HG02588 (cell line): Measurements from ENCODE around the gene PSENEN.
"Not testable (repeated sequence)": the region's sequence is repeated elsewhere in the genome, so short reads cannot be mapped to it uniquely, and the experiment has no call there.

ENCODE experiments used
- ATAC-seq: cut with Tn5 transposase; IDR thresholded peaks from one replicate; pipeline ENCODE4 v1.9.1; 2021; ENCODE audit warnings: mild to moderate bottlenecking, moderate library complexity; ENCODE audit not compliant: unreplicated experiment

The PSENEN gene

DNA sequence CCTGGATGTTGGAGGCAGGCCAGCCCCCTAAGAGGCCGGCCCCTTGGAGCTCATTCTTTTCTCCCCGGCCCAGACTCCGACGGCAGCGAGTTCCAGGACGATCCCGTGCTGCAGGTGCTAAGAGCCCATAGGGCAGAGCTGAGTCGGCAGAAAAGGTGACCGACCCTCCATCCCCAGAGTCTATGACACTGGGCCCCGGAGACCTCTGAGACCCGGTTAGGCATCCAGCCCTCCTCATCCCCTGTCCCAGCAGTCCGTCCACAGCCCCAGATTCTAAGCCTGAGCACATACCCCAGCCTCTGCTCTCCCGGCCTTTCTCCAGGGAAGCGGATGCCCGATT is 22.6 kb downstream of the PSENEN start:
- no peak for ATAC-seq

DNA sequence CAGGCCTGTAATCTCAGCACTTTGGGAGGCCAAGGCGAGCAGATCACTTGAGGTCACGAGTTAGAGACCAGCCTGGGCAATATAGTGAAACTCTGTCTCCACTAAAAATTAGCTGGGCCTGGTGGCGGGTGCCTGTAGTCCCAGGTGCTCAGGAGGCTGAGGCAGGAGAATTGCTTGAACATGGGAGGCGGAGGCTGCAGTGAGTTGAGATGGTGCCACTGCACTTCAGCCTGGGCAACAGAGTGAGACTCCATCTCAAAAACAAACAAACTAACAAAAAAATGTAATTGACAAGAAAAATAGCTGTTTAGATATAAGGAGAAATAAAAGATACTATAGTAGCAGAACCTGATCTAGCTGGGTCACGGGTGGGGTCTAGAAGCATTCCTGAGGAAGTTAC is 26.9 kb downstream of the PSENEN start:
- ATAC-seq = not testable (repeated sequence)

DNA sequence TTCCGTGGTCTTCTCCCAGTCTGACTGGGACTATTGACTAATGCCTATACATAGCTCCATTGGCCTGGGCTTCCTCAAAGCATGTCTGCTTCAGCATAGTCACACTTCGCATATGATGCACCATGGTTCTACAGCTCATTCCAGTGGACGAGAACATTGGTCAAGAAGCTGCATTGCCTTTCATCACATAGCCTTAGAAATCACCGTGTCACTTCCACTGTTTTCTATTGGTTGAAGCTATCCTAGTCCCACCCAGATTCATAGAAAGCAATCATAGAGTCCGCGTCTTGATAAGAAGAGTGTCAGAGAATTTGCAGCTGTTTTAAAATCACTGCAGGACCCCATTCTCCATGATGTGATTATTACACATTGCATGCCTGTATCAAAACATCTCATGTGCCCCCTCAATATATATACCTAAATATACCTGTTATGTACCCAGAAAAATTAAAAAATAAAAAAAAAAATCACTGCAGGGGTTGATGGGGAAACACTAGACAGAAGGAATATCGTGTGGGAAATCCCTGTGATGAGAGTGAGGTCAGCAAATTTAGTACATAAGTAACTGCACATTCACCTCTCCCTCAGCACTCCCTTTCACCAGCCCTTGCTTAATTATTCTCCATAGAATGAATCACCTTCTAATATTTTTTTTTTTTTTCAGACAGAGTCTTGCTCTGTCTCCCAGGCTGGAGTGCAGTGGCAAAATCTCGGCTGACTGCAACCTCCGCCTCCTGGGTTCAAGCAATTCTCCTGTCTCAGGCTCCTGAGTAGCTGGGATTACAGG is 27.8 kb downstream of the PSENEN start:
- ATAC-seq = no peak

DNA sequence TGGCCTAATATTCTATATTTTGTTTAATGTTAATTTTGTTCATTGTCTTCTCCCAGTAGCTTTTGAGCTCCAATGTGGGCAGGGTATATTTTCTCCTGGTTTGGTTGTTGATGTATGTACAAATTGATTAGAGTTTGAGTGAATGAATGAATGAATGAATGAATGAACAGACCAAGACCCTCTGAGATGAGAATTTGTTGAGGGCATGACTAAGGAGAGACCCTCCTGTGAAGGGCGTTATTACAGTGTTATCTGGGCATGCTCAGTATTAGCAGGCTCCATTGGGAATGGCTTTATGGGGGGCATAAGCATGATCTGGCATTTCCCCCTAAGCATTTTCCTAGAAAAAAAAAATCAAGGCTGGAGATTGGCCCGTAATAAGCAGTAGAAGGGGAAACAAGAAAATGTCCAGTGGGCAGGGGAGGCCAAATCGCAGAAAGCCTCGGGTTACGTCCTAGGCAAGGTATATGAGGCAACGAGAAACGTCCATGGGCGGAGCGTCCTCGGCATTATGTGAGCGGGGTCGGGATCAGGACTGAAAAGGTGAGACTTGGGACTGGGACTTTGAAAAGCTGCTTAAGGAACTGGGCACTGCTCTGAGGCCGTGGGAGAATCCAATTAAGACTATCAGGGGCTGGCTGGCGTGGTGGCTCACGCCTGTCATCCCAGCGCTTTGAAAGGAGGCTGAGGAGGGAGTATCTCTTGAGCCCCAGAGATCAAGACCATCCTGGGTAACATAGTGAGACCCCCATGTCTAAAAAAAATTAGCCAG is 29.0 kb downstream of the PSENEN start:
- no peak for ATAC-seq

DNA sequence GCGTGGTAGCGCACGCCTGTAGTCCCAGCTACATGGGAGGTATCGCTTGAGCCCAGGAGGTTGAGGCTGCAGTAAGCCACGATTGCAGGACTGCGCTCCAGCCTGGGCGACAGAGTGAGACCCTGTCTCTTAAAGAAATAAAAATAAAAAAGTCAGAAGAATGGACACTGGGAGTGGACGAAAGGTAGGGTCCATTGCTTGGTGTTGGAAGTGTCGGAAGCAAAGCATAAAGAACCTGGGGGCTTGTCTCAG is 29.5 kb downstream of the PSENEN start:
- ATAC-seq = no peak

DNA sequence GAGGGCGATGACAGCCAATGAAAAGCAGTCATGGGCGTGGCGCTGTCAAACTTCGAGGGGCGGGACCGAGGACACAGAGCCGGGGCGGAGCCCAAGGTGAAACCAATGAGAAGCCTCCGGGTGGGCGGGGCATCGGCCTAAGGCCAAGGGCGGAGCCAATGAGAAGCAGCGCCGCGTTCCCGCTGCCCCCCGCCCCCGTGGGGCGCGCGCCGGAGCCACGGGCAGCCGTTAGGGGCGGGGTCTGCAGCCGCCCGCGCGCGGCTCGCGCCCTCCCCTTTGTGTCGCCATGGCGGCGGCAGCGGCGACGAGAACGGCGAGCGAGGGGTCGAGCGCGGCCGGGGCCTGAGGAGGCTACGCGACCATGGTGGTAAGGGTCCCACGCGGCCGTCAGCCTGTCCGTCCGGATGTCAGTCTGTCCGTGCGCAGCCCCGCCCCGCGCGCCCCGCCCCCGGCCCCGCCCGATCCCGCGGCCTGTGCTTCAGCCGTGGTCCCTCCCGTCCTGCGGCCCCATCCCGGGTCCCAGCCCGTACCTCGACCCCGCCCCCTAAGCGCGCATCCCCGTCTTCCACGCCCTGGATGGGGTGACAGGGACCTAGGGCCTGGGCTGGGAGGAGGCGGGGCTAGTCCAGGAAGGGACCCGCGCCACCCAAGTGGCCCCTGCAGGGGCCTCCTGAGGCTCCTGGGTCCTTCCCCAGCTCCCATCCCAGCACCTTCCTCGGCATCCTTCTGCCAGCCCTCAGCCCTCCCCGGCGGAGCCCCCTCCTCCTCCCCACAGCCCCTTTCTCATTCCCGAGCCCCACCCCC is 30.0 kb downstream of the PSENEN start, which contains the start of gene ARHGAP33:
TSS of gene ARHGAP33 (plus strand) at position 267 of the 804 bp plus-strand sequence. CDS start at position 362, 95 bp downstream.
- peak; percentile 94 for ATAC-seq

DNA sequence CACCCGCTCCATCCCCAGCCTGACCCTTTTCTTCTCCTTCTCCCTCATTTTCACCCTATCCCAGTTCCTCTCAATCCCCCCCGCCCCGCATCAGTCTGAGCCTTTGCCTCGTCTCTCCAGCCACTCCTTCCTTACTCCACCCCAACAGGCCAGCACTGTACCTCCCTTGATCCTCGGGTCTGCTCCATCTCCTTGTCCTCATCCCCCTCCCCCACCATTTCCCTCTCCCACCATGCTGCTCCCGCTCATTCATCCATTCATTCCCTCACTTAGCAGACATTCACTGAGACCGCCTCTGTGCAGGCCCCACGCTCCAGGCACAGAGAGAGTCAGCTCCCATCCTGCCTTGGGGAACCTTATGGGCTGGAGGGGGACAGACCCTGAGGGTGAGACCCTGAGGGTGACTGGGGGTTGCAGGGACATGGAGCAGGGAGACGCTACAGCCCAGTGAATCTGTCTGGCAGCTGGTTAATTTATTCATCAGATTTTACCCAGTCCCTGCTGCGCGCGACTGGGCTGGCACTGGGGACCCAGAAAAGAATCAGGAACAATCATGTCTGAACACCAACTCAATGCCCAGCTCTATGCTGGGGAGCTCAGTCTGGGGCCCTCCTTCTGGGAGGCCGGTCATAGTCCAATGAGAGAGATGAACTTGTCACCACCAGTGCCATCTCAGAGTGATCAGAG is 30.8 kb downstream of the PSENEN start:
- ATAC-seq = no peak

DNA sequence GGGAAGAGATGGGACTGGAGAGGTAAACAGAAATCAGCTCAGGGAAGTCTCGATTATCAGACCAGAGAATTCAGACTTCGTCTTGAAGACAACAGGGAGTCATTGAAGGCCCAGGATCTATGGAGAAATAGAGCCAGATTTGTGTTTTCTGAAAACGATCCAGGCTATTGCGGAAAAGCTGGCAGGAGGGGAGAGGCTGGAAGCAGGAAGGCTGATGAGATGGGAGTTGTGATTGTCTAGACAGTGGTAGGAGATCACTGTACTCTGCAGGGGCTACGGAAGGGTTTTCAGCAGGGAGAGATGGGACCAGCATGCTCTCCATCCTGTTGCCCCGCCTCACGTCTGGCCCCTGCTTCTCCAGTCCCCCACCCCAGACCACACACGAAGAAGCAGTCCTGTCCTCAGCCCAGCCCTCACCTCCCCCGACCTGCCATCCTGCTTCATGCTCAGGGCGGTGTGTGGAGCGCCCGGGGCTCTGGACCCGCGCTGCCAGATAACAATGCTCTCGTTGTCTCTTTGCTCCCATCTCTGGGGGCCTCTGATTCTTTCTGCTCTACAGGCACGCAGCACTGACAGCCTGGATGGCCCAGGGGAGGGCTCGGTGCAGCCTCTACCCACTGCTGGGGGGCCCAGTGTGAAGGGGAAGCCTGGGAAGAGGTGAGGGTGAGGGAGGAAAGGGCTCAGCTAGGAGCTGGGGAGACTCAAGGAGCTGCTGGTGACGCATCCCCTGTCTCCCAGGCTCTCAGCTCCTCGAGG is 31.8 kb downstream of the PSENEN start:
- no peak for ATAC-seq

DNA sequence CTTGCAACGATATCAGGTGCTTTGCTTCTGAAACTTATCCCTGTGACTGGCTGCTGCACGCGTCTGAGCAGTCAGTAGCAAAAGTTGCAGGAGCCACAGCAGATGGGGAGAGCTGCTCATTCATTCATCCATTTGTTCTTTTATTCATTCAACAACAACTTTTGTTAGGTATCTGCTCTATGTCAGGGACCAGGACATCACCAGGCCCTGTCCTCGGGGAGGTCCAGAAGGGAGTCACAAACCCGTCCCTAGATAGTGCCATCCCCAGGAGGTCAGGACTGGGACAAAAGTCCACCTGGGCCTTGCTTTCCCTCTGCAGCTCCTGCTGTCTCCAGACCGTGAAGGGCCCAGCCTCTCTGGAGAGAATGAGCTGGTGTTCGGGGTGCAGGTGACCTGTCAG is 32.5 kb downstream of the PSENEN start:
- ATAC-seq = no peak

DNA sequence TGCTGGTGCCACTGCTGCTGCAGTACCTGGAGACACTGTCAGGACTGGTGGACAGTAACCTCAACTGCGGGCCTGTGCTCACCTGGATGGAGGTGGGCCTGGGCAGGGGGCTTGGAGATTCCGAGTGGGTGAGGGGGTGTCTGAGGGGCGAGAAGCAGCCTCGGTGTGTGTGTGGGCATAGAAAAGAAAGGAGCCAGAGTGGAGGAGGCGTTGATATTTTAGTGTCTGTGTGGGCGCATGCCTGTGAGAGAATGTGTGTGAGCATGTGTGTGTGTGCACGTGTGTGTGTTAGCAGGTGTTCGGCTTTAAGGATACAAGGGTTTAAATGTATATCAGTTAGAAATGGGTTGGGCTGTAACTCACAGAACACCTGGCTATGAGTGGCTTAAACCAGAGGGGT is 33.6 kb downstream of the PSENEN start:
- no peak for ATAC-seq

DNA sequence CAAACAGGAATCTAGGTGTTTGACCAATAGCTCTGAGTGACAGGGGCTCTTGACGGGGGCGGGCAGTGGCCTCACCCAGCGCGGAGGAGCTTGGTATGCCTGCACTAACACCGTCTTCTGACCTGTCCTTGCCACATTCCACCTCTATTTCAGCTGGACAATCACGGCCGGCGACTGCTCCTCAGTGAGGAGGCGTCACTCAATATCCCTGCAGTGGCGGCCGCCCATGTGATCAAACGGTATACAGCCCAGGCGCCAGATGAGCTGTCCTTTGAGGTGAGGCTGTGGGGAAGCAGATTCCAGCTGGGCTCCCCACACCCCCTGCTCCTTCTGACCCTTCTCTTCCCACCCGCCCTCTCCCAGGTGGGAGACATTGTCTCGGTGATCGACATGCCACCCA is 34.6 kb downstream of the PSENEN start:
- no peak for ATAC-seq

DNA sequence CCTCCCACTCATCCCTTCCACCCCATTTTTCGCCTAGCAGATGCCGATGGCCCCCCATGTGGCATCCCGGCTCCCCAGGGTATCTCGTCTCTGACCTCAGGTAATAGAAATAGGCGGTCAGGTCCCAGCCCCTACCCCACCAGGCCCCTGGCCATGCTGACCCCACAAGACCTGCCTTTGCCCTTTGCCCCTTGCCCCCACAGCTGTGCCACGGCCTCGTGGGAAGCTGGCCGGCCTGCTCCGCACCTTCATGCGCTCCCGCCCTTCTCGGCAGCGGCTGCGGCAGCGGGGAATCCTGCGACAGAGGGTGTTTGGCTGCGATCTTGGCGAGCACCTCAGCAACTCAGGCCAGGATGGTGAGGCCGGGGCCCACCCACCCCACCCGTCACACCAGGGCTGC is 35.3 kb downstream of the PSENEN start:
- no peak for ATAC-seq

DNA sequence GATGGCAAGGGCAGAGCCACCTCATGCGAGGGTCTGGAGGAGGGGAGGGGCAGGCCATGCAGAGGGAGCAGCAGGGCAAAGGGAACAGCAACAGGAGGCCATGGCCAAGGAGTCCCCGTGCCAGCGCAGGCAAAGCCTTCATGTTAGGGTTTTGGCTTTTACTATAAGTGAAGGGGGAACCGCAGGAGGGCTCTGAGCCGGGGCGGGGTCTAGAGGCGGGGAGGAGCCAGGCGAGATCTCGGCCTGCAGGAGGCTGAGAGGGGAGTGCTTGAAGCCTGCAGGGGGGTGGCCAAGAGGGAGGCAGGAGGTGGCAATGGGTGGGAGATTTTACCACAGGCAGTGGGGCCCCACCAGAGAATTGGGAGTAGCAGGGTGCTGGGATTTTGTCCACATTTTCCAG is 36.2 kb downstream of the PSENEN start:
- no peak for ATAC-seq

DNA sequence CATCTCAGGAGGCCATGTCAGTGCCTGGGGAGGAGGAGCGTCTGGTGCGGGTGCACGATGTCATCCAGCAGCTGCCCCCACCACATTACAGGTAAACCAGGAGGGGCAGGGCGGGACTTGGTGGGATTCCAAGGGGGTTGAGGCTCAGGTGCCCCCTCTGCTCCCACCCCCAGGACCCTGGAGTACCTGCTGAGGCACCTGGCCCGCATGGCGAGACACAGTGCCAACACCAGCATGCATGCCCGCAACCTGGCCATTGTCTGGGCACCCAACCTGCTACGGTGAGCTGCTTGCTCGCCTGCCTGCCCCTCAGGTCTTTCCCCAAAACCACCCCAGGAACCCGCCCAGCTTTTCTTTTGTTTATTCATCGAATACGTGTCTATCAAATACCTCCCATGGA is 37.1 kb downstream of the PSENEN start:
- no peak for ATAC-seq

DNA sequence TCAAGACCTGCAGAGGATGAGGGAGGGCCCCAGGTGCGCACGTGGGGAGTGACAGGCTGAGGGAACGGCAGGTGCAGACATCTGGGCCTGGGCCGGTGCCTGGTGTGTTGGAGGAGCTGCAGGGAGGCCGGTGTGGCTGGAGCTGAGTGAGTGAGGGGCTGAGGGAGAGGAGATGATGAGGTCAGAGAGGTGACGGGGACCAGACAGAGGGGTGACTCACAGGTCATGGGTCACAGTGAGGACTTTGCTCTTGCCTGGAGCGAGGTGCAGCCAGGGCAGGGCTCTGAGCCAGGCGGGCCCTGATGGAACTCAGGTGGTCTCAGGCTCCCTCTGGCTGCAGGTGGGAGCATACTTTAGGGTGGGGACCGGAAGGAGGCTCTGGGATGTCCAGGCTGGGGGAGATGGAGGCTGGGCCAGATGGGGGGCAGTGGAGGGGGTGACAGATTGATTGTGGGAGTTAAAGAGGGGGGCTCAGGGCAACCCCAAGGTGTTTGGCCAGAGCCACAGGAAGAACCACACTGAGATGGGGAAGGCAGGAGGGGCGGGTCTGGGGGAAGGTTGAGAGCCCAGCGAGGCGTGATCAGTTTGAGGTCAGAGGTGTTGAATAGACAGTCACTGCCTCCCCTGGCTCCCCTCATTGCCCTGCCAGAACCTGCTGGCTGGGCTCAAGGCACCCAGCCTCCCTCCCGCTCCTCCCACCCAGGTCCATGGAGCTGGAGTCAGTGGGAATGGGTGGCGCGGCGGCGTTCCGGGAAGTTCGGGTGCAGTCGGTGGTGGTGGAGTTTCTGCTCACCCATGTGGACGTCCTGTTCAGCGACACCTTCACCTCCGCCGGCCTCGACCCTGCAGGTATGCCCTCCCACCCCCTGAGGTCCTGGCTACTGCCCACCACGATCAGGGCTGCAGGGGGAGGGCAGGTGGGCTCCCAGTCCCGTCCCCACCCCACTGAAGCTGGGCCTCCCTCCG is 38.3 kb downstream of the PSENEN start:
- ATAC-seq = no peak

DNA sequence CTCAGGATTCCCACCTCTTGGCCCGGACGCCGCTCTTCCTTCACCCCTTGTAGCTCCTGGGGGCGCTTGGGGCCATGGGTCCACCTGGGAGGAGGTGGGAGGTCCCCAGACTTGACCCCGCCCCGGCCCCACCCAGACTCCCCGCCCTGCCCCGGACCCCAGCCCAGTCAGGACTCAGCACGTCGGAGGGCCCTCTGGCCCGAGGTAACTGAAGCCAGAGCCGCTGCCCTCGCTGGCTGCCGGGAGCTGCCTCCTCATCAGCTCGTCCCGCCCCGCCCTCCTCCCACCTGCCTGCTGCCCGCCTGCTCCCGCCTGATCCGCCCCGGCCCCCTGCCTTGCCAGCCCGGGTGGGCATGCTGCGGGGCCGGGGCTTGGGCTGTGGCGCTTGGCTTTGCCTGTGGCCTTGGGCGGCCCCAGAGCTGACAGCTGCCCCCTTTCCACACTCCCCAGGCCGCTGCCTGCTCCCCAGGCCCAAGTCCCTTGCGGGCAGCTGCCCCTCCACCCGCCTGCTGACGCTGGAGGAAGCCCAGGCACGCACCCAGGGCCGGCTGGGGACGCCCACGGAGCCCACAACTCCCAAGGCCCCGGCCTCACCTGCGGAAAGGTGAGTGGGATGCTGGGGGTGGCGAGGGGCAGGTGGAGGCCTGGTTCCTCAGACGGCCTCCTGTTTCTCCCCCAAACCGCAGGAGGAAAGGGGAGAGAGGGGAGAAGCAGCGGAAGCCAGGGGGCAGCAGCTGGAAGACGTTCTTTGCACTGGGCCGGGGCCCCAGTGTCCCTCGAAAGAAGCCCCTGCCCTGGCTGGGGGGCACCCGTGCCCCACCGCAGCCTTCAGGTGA is 39.3 kb downstream of the PSENEN start:
- no peak for ATAC-seq

DNA sequence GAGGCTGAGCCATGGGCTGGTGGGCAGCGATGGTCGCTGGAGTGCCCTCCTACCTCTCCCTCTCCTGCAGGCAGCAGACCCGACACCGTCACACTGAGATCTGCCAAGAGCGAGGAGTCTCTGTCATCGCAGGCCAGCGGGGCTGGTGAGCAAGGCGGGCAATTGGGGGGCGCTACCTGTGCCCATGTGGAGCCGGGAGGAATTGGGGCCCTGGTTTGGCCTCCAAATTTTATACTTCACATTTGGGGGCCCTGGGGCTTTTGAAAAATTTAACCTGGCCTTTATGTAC is 39.8 kb downstream of the PSENEN start:
- ATAC-seq = no peak

DNA sequence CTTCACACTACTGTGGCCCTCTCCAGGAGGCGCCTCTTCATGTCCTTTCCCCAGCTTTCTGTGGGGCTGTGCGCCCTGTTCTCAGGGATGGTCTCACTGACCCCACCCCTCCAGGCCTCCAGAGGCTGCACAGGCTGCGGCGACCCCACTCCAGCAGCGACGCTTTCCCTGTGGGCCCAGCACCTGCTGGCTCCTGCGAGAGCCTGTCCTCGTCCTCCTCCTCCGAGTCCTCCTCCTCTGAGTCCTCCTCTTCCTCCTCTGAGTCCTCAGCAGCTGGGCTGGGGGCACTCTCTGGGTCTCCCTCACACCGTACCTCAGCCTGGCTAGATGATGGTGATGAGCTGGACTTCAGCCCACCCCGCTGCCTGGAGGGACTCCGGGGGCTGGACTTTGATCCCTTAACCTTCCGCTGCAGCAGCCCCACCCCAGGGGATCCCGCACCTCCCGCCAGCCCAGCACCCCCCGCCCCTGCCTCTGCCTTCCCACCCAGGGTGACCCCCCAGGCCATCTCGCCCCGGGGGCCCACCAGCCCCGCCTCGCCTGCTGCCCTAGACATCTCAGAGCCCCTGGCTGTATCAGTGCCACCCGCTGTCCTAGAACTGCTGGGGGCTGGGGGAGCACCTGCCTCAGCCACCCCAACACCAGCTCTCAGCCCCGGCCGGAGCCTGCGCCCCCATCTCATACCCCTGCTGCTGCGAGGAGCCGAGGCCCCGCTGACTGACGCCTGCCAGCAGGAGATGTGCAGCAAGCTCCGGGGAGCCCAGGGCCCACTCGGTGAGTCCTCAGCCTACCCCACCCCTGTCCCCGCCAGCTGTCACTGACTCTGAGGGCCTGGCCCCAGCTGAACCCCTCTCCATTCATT is 41.1 kb downstream of the PSENEN start:
- no peak for ATAC-seq
